ENCODE measurements around the gene CEP295NL. TPM values are rescaled to one million over a fixed set of nuclear protein-coding genes. Genes with fewer than 3 reads are reported as not detected.
"Not testable (repeated sequence)": the region's sequence is repeated elsewhere in the genome, so short reads cannot be mapped to it uniquely, and the experiment has no call there.

The CEP295NL gene
- total RNA-seq, 1 donor from 2014 or later: 3.8 TPM

DNA sequence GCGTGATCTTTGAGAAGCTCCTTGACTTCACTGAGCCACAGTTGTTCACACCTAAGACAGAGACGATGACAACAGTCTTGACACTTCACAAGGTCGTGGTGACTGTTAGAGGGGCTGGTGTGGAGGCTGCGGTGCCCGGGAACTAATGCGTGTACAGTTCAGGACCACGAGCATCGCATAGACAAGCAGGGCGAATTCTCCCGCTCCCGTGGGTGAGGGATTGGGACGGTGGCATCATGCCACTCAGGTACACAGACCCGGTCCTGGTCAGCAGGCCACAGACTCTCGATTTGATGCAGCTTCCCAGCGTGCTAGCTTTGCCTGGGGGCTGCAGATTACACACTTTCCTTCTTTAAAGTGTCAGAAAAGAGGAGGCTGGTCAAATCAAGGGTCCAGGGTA lies 24.7 kb downstream of the CEP295NL start:
- Mint-ChIP-seq H3K27ac (peak overlapping the region; percentile 43), H3K9me3 (no peaks in the 10 kb centered on the region), H3K36me3 (peaks cover 14% of the 10 kb centered on the region), H3K4me3 (no peak overlapping the region), H3K27me3 (no peaks in the 10 kb centered on the region), H3K4me1 (ENCODE audit: unreplicated experiment) (peaks cover 50% of the 10 kb centered on the region)
- TF ChIP-seq, protein P1, sequence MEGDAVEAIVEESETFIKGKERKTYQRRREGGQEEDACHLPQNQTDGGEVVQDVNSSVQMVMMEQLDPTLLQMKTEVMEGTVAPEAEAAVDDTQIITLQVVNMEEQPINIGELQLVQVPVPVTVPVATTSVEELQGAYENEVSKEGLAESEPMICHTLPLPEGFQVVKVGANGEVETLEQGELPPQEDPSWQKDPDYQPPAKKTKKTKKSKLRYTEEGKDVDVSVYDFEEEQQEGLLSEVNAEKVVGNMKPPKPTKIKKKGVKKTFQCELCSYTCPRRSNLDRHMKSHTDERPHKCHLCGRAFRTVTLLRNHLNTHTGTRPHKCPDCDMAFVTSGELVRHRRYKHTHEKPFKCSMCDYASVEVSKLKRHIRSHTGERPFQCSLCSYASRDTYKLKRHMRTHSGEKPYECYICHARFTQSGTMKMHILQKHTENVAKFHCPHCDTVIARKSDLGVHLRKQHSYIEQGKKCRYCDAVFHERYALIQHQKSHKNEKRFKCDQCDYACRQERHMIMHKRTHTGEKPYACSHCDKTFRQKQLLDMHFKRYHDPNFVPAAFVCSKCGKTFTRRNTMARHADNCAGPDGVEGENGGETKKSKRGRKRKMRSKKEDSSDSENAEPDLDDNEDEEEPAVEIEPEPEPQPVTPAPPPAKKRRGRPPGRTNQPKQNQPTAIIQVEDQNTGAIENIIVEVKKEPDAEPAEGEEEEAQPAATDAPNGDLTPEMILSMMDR (conservative IDR thresholded peaks at IDR 0.05): no peak
- DNase-seq (ENCODE audit: extremely low spot score, unreplicated experiment): no peak

DNA sequence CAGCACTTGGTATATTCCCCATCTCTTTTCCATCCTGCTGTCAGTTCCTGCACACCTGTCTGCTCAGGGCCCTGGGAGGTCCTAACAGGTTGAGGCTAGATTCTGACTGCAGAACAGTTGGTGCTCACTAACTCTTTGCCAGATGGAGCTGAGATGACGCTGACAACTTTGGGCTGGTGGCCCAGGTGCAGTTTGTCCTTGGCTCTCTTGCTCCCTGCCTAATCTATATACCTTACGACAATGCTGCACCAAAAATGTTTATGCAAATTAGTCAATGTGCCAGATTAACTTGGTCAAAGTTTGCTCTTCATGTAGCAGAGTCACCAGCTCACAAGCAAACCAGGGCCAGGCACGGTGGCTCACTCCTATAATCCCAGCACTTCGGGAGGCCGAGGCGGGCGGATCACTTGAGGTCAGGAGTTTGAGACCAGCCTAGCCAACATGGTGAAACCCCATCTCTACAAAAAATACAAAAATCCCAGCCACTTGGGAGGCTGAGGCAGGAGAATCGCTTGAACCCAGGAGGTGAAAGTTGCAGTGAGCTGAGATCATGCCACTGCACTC lies 26.0 kb downstream of the CEP295NL start:
- not testable (repeated sequence) for H3K27me3 Mint-ChIP-seq; H3K9me3 Mint-ChIP-seq; DNase-seq (ENCODE audit: extremely low spot score, unreplicated experiment)
- Mint-ChIP-seq H3K27ac (peak overlapping the region; percentile 73), H3K4me1 (ENCODE audit: unreplicated experiment) (peaks cover 38% of the 10 kb centered on the region), H3K4me3 (peak overlapping the region; percentile 63), H3K36me3 (peaks cover 10% of the 10 kb centered on the region)

DNA sequence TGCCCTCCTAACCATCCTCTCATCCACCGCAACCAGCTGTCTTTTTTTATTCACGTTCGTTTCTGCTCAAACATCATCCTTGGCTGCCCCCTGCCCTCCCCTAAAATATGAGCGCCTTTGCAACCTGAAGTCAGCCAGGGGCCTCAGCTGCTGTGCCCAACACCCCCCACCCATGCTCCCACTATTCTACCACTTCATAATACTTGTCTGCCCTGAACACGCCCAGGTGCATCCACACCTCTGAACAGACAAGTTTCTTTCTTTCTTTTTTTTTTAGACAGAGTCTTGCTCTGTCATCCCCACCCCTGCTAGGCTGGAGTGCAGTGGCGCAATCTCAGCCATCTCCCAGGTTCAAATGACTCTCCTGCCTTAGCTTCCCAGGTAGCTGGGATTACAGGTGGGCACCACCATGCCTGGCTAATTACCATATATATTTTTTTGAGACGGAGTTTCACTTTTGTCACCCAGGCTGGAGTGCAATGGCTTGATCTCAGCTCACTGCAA lies 26.9 kb downstream of the CEP295NL start:
- no peak for DNase-seq (ENCODE audit: extremely low spot score, unreplicated experiment)
- Mint-ChIP-seq H3K4me1 (ENCODE audit: unreplicated experiment) (peaks cover 38% of the 10 kb centered on the region), H3K4me3 (peak overlapping the region; percentile 68), H3K27me3 (no peaks in the 10 kb centered on the region), H3K9me3 (no peaks in the 10 kb centered on the region), H3K27ac (peak overlapping the region; percentile 94), H3K36me3 (peaks cover 10% of the 10 kb centered on the region)
- TF ChIP-seq, protein P1 (conservative IDR thresholded peaks at IDR 0.05): no peak

DNA sequence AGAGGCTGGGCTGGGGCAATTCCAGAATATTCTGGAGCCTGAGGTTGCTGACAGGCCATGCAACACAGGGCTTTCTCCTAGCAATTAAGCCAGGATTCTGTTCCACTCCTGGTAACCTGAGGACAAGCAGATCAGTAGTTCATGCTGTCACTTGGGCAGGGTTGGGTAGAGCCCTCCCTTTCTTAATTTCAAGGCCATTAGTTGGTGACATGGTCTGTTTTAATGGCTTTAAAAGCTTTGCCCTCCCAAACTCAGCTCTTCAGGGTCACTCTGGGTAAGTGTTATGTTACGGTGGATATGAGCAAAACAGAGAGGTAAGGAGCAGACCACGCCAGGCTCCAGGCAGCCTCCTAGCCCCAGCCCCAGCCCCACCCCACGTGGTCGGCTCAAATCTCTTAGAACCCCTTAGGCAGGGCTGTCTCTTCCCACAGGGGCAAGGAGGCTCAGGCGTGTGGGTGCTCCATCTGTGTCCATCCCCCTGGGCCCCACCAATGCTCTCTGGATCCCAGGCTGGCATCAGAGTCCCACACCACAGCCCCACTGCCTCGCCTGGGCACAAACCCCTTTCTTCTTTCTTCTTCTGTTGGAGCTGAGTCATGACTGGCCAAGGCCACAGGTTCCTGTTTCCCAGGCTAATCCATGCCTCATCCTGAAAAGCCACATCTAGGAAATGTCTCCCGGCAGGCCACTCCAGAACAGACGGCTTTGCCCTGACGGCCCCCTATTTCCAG lies 27.5 kb downstream of the CEP295NL start:
- Mint-ChIP-seq H3K4me3 (peak overlapping the region; percentile 68), H3K27ac (peak overlapping the region; percentile 94), H3K4me1 (ENCODE audit: unreplicated experiment) (peaks cover 38% of the 10 kb centered on the region), H3K27me3 (no peaks in the 10 kb centered on the region), H3K36me3 (peaks cover 10% of the 10 kb centered on the region), H3K9me3 (no peaks in the 10 kb centered on the region)
- TF ChIP-seq, protein P1 (conservative IDR thresholded peaks at IDR 0.05): no peak
- no peak for DNase-seq (ENCODE audit: extremely low spot score, unreplicated experiment)

DNA sequence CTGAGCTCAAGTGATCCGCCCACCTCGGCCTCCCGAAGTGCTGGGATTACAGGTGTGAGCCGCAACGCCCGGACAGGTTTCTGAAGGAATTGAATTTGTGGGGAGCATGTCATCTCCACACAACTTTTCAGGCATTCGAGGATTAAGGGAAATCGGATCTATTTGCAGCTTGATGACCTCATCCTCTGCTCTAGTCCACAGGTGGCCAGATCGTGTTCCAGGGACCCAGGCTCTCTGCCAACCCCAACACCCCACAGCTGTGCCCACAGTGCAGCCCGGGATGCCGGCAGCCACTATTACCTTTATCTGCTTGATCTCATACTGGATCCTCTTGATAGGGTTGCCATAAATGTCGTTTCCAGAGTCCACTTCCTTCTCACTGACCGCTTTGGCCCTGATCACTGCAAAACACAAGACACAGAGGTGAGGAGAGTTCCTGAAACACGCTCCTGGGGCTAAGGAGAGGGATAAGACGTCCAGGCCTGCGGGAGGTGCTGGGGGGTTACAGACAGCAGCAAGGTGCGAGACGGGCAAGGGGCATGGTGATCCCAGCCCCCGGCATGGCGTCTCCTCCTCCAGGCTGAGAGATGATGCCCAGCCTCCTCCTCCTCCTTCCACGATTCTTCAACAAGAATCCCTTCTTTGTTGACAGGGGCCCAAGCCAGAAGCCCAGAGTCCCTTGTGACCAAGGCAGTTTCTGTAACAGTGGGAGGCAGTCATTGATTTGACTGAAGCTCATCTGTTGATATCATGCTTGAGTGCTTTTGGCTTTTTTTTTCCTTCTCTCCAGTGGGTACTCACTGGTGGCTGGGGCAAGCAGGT lies 29.3 kb downstream of the CEP295NL start:
- TF ChIP-seq, protein P1 (conservative IDR thresholded peaks at IDR 0.05): no peak
- peaks cover 28% of the 10 kb centered on the region for H3K4me1 Mint-ChIP-seq (ENCODE audit: unreplicated experiment)
- peaks cover 15% of the 10 kb centered on the region for H3K36me3 Mint-ChIP-seq

More for the DNA sequence above, 29.3 kb downstream of the CEP295NL start:
- peak overlapping the region; percentile 94 for H3K27ac Mint-ChIP-seq
- no peak overlapping the region for H3K4me3 Mint-ChIP-seq
- no peaks in the 10 kb centered on the region for H3K9me3 Mint-ChIP-seq
- no peaks in the 10 kb centered on the region for H3K27me3 Mint-ChIP-seq
- no peak for DNase-seq (ENCODE audit: extremely low spot score, unreplicated experiment)

Measured in type B pancreatic cell (in vitro differentiated cells).